SJSA1 (cell line): ENCODE measurements around the gene RREB1. TPM values are rescaled to one million over a fixed set of nuclear protein-coding genes. Genes with fewer than 3 reads are reported as not detected.

Experiments used
- DNase-seq, 2 experiments: peaks; one replicate each; pipeline ENCODE4 v3.0.0-alpha.2; 2015 to 2020; ENCODE audit warnings: low spot score in 2 of 2, low read depth in 1 of 2
- H3K27ac ChIP-seq: fragments of 250-450 bp; sonication (Bioruptor Pico); 2 replicates; pipeline ENCODE4 v1.5.1; 2020; ENCODE audit warnings: mild to moderate bottlenecking, moderate library complexity
- H3K27me3 ChIP-seq: fragments of 250-450 bp; sonication (Bioruptor Pico); replicated peaks from 2 replicates; pipeline ENCODE4 v1.5.1; 2020; ENCODE audit warnings: mild to moderate bottlenecking, moderate library complexity
- H3K36me3 ChIP-seq: fragments of 250-450 bp; sonication (Bioruptor Pico); 2 replicates; pipeline ENCODE4 v1.5.1; 2020; ENCODE audit warnings: mild to moderate bottlenecking
- H3K4me1 ChIP-seq: fragments of 250-450 bp; sonication (Bioruptor Pico); replicated peaks from 2 replicates; pipeline ENCODE4 v1.6.1; 2021; ENCODE audit warnings: mild to moderate bottlenecking
- H3K4me3 ChIP-seq: fragments of 250-450 bp; sonication (Bioruptor Pico); 2 replicates; pipeline ENCODE4 v1.5.1; 2020; ENCODE audit warnings: mild to moderate bottlenecking
- H3K9me3 ChIP-seq: fragments of 250-450 bp; sonication (Bioruptor Pico); replicated peaks from 2 replicates; pipeline ENCODE4 v1.5.1; 2020; ENCODE audit warnings: mild to moderate bottlenecking
- total RNA-seq: library from RNA; depleted of rRNA; stranded (reverse); fragments of >200 nt; shearing (Covaris generic); gene quantifications from 2 replicates; pipeline ENCODE4 v1.2.3, GENCODE V29; 2014

The RREB1 gene
- total RNA-seq, 1 experiment from 2014 or later: 16.9 TPM

GRCh38 chr6:7080311-7080710 lies 27.4 kb upstream of the RREB1 start:
- DNase-seq: no peak
- Histone ChIP-seq H3K4me1 (no peaks in the 10 kb centered on the region), H3K36me3 (no peaks in the 10 kb centered on the region), H3K9me3 (no peaks in the 10 kb centered on the region), H3K4me3 (no peak overlapping the region), H3K27me3 (no peaks in the 10 kb centered on the region), H3K27ac (no peak overlapping the region)

GRCh38 chr6:7085911-7086310 lies 21.9 kb upstream of the RREB1 start:
- Histone ChIP-seq H3K27ac (no peak overlapping the region), H3K9me3 (no peaks in the 10 kb centered on the region), H3K4me1 (0 out of 2 replicates have a peak, but pooled peaks cover 6% of the 10 kb centered on the region), H3K4me3 (no peak overlapping the region), H3K36me3 (no peaks in the 10 kb centered on the region), H3K27me3 (no peaks in the 10 kb centered on the region)
- peak; percentile 29 to 50 for DNase-seq

- H3K4me3 ChIP-seq: peak overlapping the region; percentile 11
- 0 out of 2 replicates have a peak, but pooled peaks cover 6% of the 10 kb centered on the region for H3K4me1 ChIP-seq
- DNase-seq: no peak
- no peaks in the 10 kb centered on the region for H3K36me3 ChIP-seq
- no peaks in the 10 kb centered on the region for H3K27me3 ChIP-seq
- H3K9me3 ChIP-seq: no peaks in the 10 kb centered on the region
- no peak overlapping the region for H3K27ac ChIP-seq
Observed at GRCh38 chr6:7086488-7086887, 21.3 kb upstream of the RREB1 start.

- Histone ChIP-seq H3K36me3 (no peaks in the 10 kb centered on the region), H3K27ac (no peak overlapping the region), H3K27me3 (no peaks in the 10 kb centered on the region), H3K4me1 (0 out of 2 replicates have a peak, but pooled peaks cover 6% of the 10 kb centered on the region), H3K9me3 (no peaks in the 10 kb centered on the region), H3K4me3 (peak overlapping the region; percentile 11)
- DNase-seq: peak in 1 of 2 experiments; percentile 20
Observed at GRCh38 chr6:7087066-7087465, 20.7 kb upstream of the RREB1 start.

GRCh38 chr6:7087491-7087979 lies 20.2 kb upstream of the RREB1 start:
- H3K36me3 ChIP-seq: no peaks in the 10 kb centered on the region
- H3K4me1 ChIP-seq: 0 out of 2 replicates have a peak, but pooled peaks cover 6% of the 10 kb centered on the region
- no peak overlapping the region for H3K4me3 ChIP-seq
- no peak overlapping the region for H3K27ac ChIP-seq
- no peak for DNase-seq
- H3K27me3 ChIP-seq: no peaks in the 10 kb centered on the region
- no peaks in the 10 kb centered on the region for H3K9me3 ChIP-seq

GRCh38 chr6:7088076-7088742 lies 19.6 kb upstream of the RREB1 start:
- no peak for DNase-seq
- H3K27ac ChIP-seq: no peak overlapping the region
- no peak overlapping the region for H3K4me3 ChIP-seq
- no peaks in the 10 kb centered on the region for H3K36me3 ChIP-seq
- 0 out of 2 replicates have a peak, but pooled peaks cover 6% of the 10 kb centered on the region for H3K4me1 ChIP-seq
- H3K9me3 ChIP-seq: no peaks in the 10 kb centered on the region
- no peaks in the 10 kb centered on the region for H3K27me3 ChIP-seq

- DNase-seq: no peak
Observed at GRCh38 chr6:7098993-7099392, 8.8 kb upstream of the RREB1 start.

GRCh38 chr6:7100072-7100752 lies 7.5 kb upstream of the RREB1 start:
- Histone ChIP-seq H3K36me3 (no peaks in the 10 kb centered on the region), H3K9me3 (no peaks in the 10 kb centered on the region), H3K4me1 (no peaks in the 10 kb centered on the region), H3K27ac (no peak overlapping the region), H3K27me3 (no peaks in the 10 kb centered on the region), H3K4me3 (no peak overlapping the region)
- DNase-seq: no peak

More at GRCh38 chr6:7098993-7099392, 8.8 kb upstream of the RREB1 start:
- Histone ChIP-seq H3K36me3 (no peaks in the 10 kb centered on the region), H3K9me3 (no peaks in the 10 kb centered on the region), H3K4me3 (no peak overlapping the region), H3K27ac (no peak overlapping the region), H3K4me1 (no peaks in the 10 kb centered on the region), H3K27me3 (no peaks in the 10 kb centered on the region)

- Histone ChIP-seq H3K27me3 (no peaks in the 10 kb centered on the region), H3K27ac (no peak overlapping the region), H3K4me1 (no peaks in the 10 kb centered on the region), H3K4me3 (no peak overlapping the region), H3K36me3 (no peaks in the 10 kb centered on the region), H3K9me3 (no peaks in the 10 kb centered on the region)
- no peak for DNase-seq
Observed at GRCh38 chr6:7100753-7101081, 7.0 kb upstream of the RREB1 start.

- Histone ChIP-seq H3K4me3 (no peak overlapping the region), H3K27ac (no peak overlapping the region), H3K4me1 (no peaks in the 10 kb centered on the region), H3K9me3 (no peaks in the 10 kb centered on the region), H3K27me3 (no peaks in the 10 kb centered on the region), H3K36me3 (no peaks in the 10 kb centered on the region)
- DNase-seq: no peak
Observed at GRCh38 chr6:7101290-7101689, 6.5 kb upstream of the RREB1 start.

- peaks cover 11% of the 10 kb centered on the region for H3K4me1 ChIP-seq
- H3K4me3 ChIP-seq: no peak overlapping the region
- DNase-seq: no peak
- no peaks in the 10 kb centered on the region for H3K27me3 ChIP-seq
- H3K36me3 ChIP-seq: peaks cover 12% of the 10 kb centered on the region
- no peaks in the 10 kb centered on the region for H3K9me3 ChIP-seq
- H3K27ac ChIP-seq: no peak overlapping the region
Observed at GRCh38 chr6:7104752-7105151, 3.0 kb upstream of the RREB1 start.

- no peaks in the 10 kb centered on the region for H3K27me3 ChIP-seq
- H3K9me3 ChIP-seq: no peaks in the 10 kb centered on the region
- H3K4me3 ChIP-seq: peak overlapping the region; percentile 87
- peaks cover 12% of the 10 kb centered on the region for H3K36me3 ChIP-seq
- peaks cover 17% of the 10 kb centered on the region for H3K4me1 ChIP-seq
- no peak for DNase-seq
- H3K27ac ChIP-seq: peak overlapping the region; percentile 69
Observed at GRCh38 chr6:7106215-7106751, 1.5 kb upstream of the RREB1 start.

- H3K9me3 ChIP-seq: no peaks in the 10 kb centered on the region
- H3K4me1 ChIP-seq: peaks cover 17% of the 10 kb centered on the region
- peak; percentile 56 to 58 for DNase-seq
- peaks cover 12% of the 10 kb centered on the region for H3K36me3 ChIP-seq
- peak overlapping the region; percentile 87 for H3K4me3 ChIP-seq
- H3K27ac ChIP-seq: peak overlapping the region; percentile 69
- no peaks in the 10 kb centered on the region for H3K27me3 ChIP-seq
Observed at GRCh38 chr6:7106752-7107577, 796 bp upstream of the RREB1 start.
